ENCODE measurements around the gene C11orf68. TPM values are rescaled to one million over a fixed set of nuclear protein-coding genes. Genes with fewer than 3 reads are reported as not detected.

Gene C11orf68
- total RNA-seq, result 10 to 100 TPM; 21.2 to 32.8 (median 26.5) TPM

GRCh38 chr11:65918211-65919140, at the start of gene C11orf68:
Gene C11orf68, minus strand, starts transcription at chr11:65919062. Its CDS starts 31 bp downstream, at chr11:65919031.
- no peak for TF ChIP-seq POLR2A (IDR thresholded peaks at IDR 0.05)
- no peak for TF ChIP-seq CTCF (IDR thresholded peaks at IDR 0.05)
- DNase-seq (ENCODE audit: low spot score in 2 of 2), result peak in 1 of 2 donors; percentile 89
- WGBS, 2 donors, result 4 to 6% methylated on average over 32 to 61 of the region's 77 CpGs
- peak within 1 kb of the TSS; percentile 80 for H3K4me3 ChIP-seq (ENCODE audit: low read depth, poor library complexity, severe bottlenecking)
- intact Hi-C loops (cut with DNase I; ENCODE audit: low total_unique reads), result no loop called here

GRCh38 chr11:65967329-65967934, 48.6 kb upstream of the C11orf68 start:
- intact Hi-C loops (cut with DNase I; ENCODE audit: low total_unique reads), result no loop called here
- no peak for DNase-seq (ENCODE audit: low spot score in 2 of 2)
- 88 to 91% methylated on average over 30 of the region's 30 CpGs for WGBS, 2 donors
- no peak overlapping the region for H3K4me3 ChIP-seq (ENCODE audit: low read depth, poor library complexity, severe bottlenecking)
- no peak for TF ChIP-seq CTCF (IDR thresholded peaks at IDR 0.05)
- no peak for TF ChIP-seq POLR2A (IDR thresholded peaks at IDR 0.05)

- intact Hi-C loops (cut with DNase I; ENCODE audit: low total_unique reads), result no loop called here
- TF ChIP-seq CTCF (IDR thresholded peaks at IDR 0.05) (no peak), POLR2A (IDR thresholded peaks at IDR 0.05) (no peak)
- no peak overlapping the region for H3K4me3 ChIP-seq (ENCODE audit: low read depth, poor library complexity, severe bottlenecking)
- no peak for DNase-seq (ENCODE audit: low spot score in 2 of 2)
- 84% methylated on average over 34 to 36 of the region's 36 CpGs for WGBS, 2 donors
Measured at GRCh38 chr11:65965986-65966762, 47.3 kb upstream of the C11orf68 start.

GRCh38 chr11:65964906-65965305, 46.0 kb upstream of the C11orf68 start:
- intact Hi-C loops (cut with DNase I; ENCODE audit: low total_unique reads), result no loop called here
- TF ChIP-seq CTCF (IDR thresholded peaks at IDR 0.05), result no peak
- no peak for TF ChIP-seq POLR2A (IDR thresholded peaks at IDR 0.05)
- H3K4me3 ChIP-seq (ENCODE audit: low read depth, poor library complexity, severe bottlenecking), result no peak overlapping the region
- 76 to 79% methylated on average over 7 to 10 of the region's 10 CpGs for WGBS, 2 donors
- no peak for DNase-seq (ENCODE audit: low spot score in 2 of 2)

GRCh38 chr11:65962141-65962564, 43.3 kb upstream of the C11orf68 start:
- TF ChIP-seq POLR2A (IDR thresholded peaks at IDR 0.05) (no peak), CTCF (IDR thresholded peaks at IDR 0.05) (no peak)
- peak overlapping the region; percentile 93 for H3K4me3 ChIP-seq (ENCODE audit: low read depth, poor library complexity, severe bottlenecking)
- intact Hi-C loops (cut with DNase I; ENCODE audit: low total_unique reads), result no loop called here
- 2 to 5% methylated on average over 13 of the region's 13 CpGs for WGBS, 2 donors
- no peak for DNase-seq (ENCODE audit: low spot score in 2 of 2)
